Measurements from ENCODE around the gene ST6GALNAC2. TPM values are rescaled to one million over a fixed set of nuclear protein-coding genes. Genes with fewer than 3 reads are reported as not detected.

Gene ST6GALNAC2
- total RNA-seq, 2 experiments from 2014 or later, result not detected

GRCh38 chr17:76585033-76585648, 519 bp downstream of the ST6GALNAC2 start:
- H3K27me3 Mint-ChIP-seq, result peaks cover 47% of the 10 kb centered on the region
- no peaks in the 10 kb centered on the region for H3K9me3 Mint-ChIP-seq
- H3K4me3 Mint-ChIP-seq, result peak overlapping the region; percentile 53
- no peak for ATAC-seq
- DNase-seq, result no peak
- no peak for TF ChIP-seq CTCF (IDR thresholded peaks at IDR 0.05)
- peaks cover 10% of the 10 kb centered on the region for H3K4me1 Mint-ChIP-seq (ENCODE audit: low read depth)
- intact Hi-C loops (cut with micrococcal nuclease), result no loop called here
- H3K36me3 Mint-ChIP-seq (ENCODE audit: low read depth), result no peaks in the 10 kb centered on the region
- ChIA-PET POLR2A (interaction anchor here (0.7 to 2.8 kb wide), 5 partner anchors 14 to 133 kb away, joined by 3 to 14 read pairs (median 3); no protein-coding TSS in a partner anchor), CTCF (interaction anchor here (0.9 to 2.4 kb wide), 8 partner anchors 11 to 62 kb away, joined by 3 to 15 read pairs (median 6); no protein-coding TSS in a partner anchor)
- H3K27ac Mint-ChIP-seq, result no peak overlapping the region

- no peak overlapping the region for H3K27ac Mint-ChIP-seq
- ATAC-seq (no peak), DNase-seq (no peak)
- CTCF ChIA-PET, result interaction anchor here (0.9 to 2.4 kb wide), 6 partner anchors 11 to 62 kb away, joined by 3 to 9 read pairs (median 4); no protein-coding TSS in a partner anchor
- peaks cover 13% of the 10 kb centered on the region for H3K4me1 Mint-ChIP-seq (ENCODE audit: low read depth)
- peaks cover 45% of the 10 kb centered on the region for H3K27me3 Mint-ChIP-seq
- H3K36me3 Mint-ChIP-seq (ENCODE audit: low read depth), result no peaks in the 10 kb centered on the region
- POLR2A ChIA-PET, result interaction anchor here (0.9 to 2.8 kb wide), 3 partner anchors 18 to 27 kb away, joined by 3 to 14 read pairs (median 4); no protein-coding TSS in a partner anchor
- H3K4me3 Mint-ChIP-seq, result peak overlapping the region; percentile 53
- intact Hi-C loops (cut with micrococcal nuclease), result no loop called here
- no peak for TF ChIP-seq CTCF (IDR thresholded peaks at IDR 0.05)
- H3K9me3 Mint-ChIP-seq, result no peaks in the 10 kb centered on the region
Measured at GRCh38 chr17:76584427-76585032, 1.1 kb downstream of the ST6GALNAC2 start.

- intact Hi-C loops (cut with micrococcal nuclease), result no loop called here
- Mint-ChIP-seq H3K27me3 (peaks cover 31% of the 10 kb centered on the region), H3K36me3 (ENCODE audit: low read depth) (no peaks in the 10 kb centered on the region), H3K27ac (no peak overlapping the region), H3K4me1 (ENCODE audit: low read depth) (peaks cover 19% of the 10 kb centered on the region), H3K4me3 (no peak overlapping the region), H3K9me3 (no peaks in the 10 kb centered on the region)
- CTCF ChIA-PET, result interaction anchor here (2.4 kb wide), 1 partner anchor 60 kb away, joined by 9 read pairs; no protein-coding TSS in a partner anchor
- no peak for ATAC-seq
- DNase-seq, result no peak
- POLR2A ChIA-PET, result interaction anchor here (1.3 kb wide), 1 partner anchor 25 kb away, joined by 4 read pairs; no protein-coding TSS in a partner anchor
- TF ChIP-seq CTCF (IDR thresholded peaks at IDR 0.05), result no peak
Measured at GRCh38 chr17:76582660-76583059, 3.0 kb downstream of the ST6GALNAC2 start.

GRCh38 chr17:76581515-76581914, 4.1 kb downstream of the ST6GALNAC2 start:
- Mint-ChIP-seq H3K4me3 (no peak overlapping the region), H3K4me1 (ENCODE audit: low read depth) (peaks cover 13% of the 10 kb centered on the region), H3K27ac (no peak overlapping the region), H3K36me3 (ENCODE audit: low read depth) (no peaks in the 10 kb centered on the region), H3K27me3 (peaks cover 21% of the 10 kb centered on the region), H3K9me3 (no peaks in the 10 kb centered on the region)
- CTCF ChIA-PET, result interaction anchor here (1.0 to 1.1 kb wide), 2 partner anchors 59 to 100 kb away, joined by 3 read pairs; no protein-coding TSS in a partner anchor
- POLR2A ChIA-PET, result no interaction called here
- DNase-seq (no peak), ATAC-seq (no peak)
- TF ChIP-seq CTCF (IDR thresholded peaks at IDR 0.05), result no peak
- intact Hi-C loops (cut with micrococcal nuclease), result no loop called here

GRCh38 chr17:76579281-76579680, 6.4 kb downstream of the ST6GALNAC2 start:
- peaks cover 11% of the 10 kb centered on the region for H3K4me1 Mint-ChIP-seq (ENCODE audit: low read depth)
- H3K27ac Mint-ChIP-seq, result no peak overlapping the region
- H3K9me3 Mint-ChIP-seq, result no peaks in the 10 kb centered on the region
- H3K4me3 Mint-ChIP-seq, result no peak overlapping the region
- ChIA-PET POLR2A (no interaction called here), CTCF (interaction anchor here (1.0 to 1.5 kb wide), 5 partner anchors 8 to 134 kb away, joined by 3 to 7 read pairs (median 5); no protein-coding TSS in a partner anchor)
- TF ChIP-seq CTCF (IDR thresholded peaks at IDR 0.05), result no peak
- DNase-seq, result no peak
- intact Hi-C loops (cut with micrococcal nuclease), result no loop called here
- H3K27me3 Mint-ChIP-seq, result peaks cover 8% of the 10 kb centered on the region
- ATAC-seq, result peak; percentile 55
- H3K36me3 Mint-ChIP-seq (ENCODE audit: low read depth), result no peaks in the 10 kb centered on the region

Measured in activated CD8-positive, alpha-beta T cell treated with anti-CD3 and anti-CD28 coated beads for 36 hours (primary cell).